Left renal pelvis (tissue), 4 donors: ENCODE results near the gene ERC2. TPM values are rescaled to one million over a fixed set of nuclear protein-coding genes. Genes with fewer than 3 reads are reported as not detected.

Source experiments
- DNase-seq, 4 donors: peaks; one replicate each; pipeline ENCODE4 v3.0.0-alpha.2; 2013; ENCODE audit warnings: low read depth in 4 of 4, low spot score in 3 of 4
- polyA plus RNA-seq, 4 donors: library from polyadenylated mRNA; unstranded; fragments of 120-200 nt; gene quantifications; one replicate each; pipeline ENCODE4 v1.2.1, GENCODE V29; 2013; ENCODE audit not compliant: insufficient read length in 4 of 4

ERC2 gene
- polyA plus RNA-seq, 4 donors, result 1.2 to 5.3 (median 2.9) TPM

- no peak for DNase-seq
These were observed 504.7 kb downstream of the ERC2 start for GRCh38 chr3:55963601-55964000.

- DNase-seq, result no peak
These were observed 508.7 kb downstream of the ERC2 start for GRCh38 chr3:55959471-55960080.

- no peak for DNase-seq
These were observed 509.7 kb downstream of the ERC2 start for GRCh38 chr3:55958605-55959004.

GRCh38 chr3:55955891-55956477 lies 512.3 kb downstream of the ERC2 start:
- DNase-seq, result no peak

- peak in 3 of 4 donors; percentile 21 to 40 (median 22) for DNase-seq
These were observed 516.9 kb downstream of the ERC2 start for GRCh38 chr3:55951388-55951787.

GRCh38 chr3:55947406-55947805 lies 520.9 kb downstream of the ERC2 start:
- no peak for DNase-seq

- DNase-seq, result no peak
These were observed 521.6 kb downstream of the ERC2 start for GRCh38 chr3:55946574-55947160.

- DNase-seq, result no peak
These were observed 525.4 kb downstream of the ERC2 start for GRCh38 chr3:55942868-55943267.

GRCh38 chr3:55939287-55939686 lies 529.0 kb downstream of the ERC2 start:
- DNase-seq, result no peak

GRCh38 chr3:55937301-55937700 lies 531.0 kb downstream of the ERC2 start:
- DNase-seq, result no peak

- DNase-seq, result no peak
These were observed 531.7 kb downstream of the ERC2 start for GRCh38 chr3:55936549-55937052.

GRCh38 chr3:55935241-55935640 lies 533.0 kb downstream of the ERC2 start:
- DNase-seq, result no peak

- no peak for DNase-seq
These were observed 533.5 kb downstream of the ERC2 start for GRCh38 chr3:55934771-55935170.

- no peak for DNase-seq
These were observed 539.0 kb downstream of the ERC2 start for GRCh38 chr3:55929154-55929869.

- DNase-seq, result no peak
These were observed 544.6 kb downstream of the ERC2 start for GRCh38 chr3:55923626-55924025.

- no peak for DNase-seq
These were observed 545.1 kb downstream of the ERC2 start for GRCh38 chr3:55923207-55923606.

GRCh38 chr3:55912880-55913279 lies 555.4 kb downstream of the ERC2 start:
- DNase-seq, result no peak

- DNase-seq, result no peak
These were observed 557.0 kb downstream of the ERC2 start for GRCh38 chr3:55911266-55911665.

- DNase-seq, result no peak
These were observed 557.7 kb downstream of the ERC2 start for GRCh38 chr3:55910543-55910942.

- DNase-seq, result no peak
These were observed 558.9 kb downstream of the ERC2 start for GRCh38 chr3:55909373-55909772.

- DNase-seq, result no peak
These were observed 560.7 kb downstream of the ERC2 start for GRCh38 chr3:55907616-55908015.
